K562 (cell line): ENCODE measurements around the gene BEST2. TPM values are rescaled to one million over a fixed set of nuclear protein-coding genes. Genes with fewer than 3 reads are reported as not detected.
A peak's percentile ranks its signal among the peaks of the same experiment; 100 is the strongest.

Experiments
- ASH1L ChIP-seq: fragments of 450-650 bp; IDR thresholded peaks from 2 replicates; pipeline ENCODE4 v1.6.1; 2018; ENCODE audit warnings: borderline replicate concordance, mild to moderate bottlenecking, low read depth; ENCODE audit not compliant: partially characterized antibody
- CREBBP ChIP-seq: IDR thresholded peaks from one replicate; pipeline ENCODE4 v1.6.1; 2012; ENCODE audit warnings: low read depth, mild to moderate bottlenecking, control low read depth, inconsistent platforms, low read length
- HNRNPK ChIP-seq: fragments of 200-400 bp; formaldehyde crosslinking; IDR thresholded peaks from one replicate; pipeline ENCODE4 v1.6.1; 2018; ENCODE audit warnings: mild to moderate bottlenecking, low read depth, low read length; ENCODE audit not compliant: poor library complexity, severe bottlenecking
- MYC ChIP-seq, 2 experiments: fragments of 250-450 bp in 1 of 2; sonication (Bioruptor Pico) in 1 of 2; IDR thresholded peaks; 2 replicates each; pipeline versions ENCODE4 v1.5.1 to v1.6.1; 2012 to 2021; ENCODE audit warnings: low read depth in 2 of 2, borderline replicate concordance in 1 of 2, improper control_type of control experiment in 1 of 2, low read length in 1 of 2, mild to moderate bottlenecking in 1 of 2, moderate library complexity in 1 of 2
- NEUROD1 ChIP-seq: fragments of 150-350 bp; IDR thresholded peaks from 2 replicates; pipeline ENCODE4 v1.6.1; 2014; ENCODE audit warnings: borderline replicate concordance, low read length, low read depth; ENCODE audit not compliant: partially characterized antibody
- NONO ChIP-seq, 2 experiments: fragments of 200-400 bp in 1 of 2; fragments of 450-650 bp in 1 of 2; formaldehyde crosslinking in 1 of 2; IDR thresholded peaks; 2 replicates each; pipeline ENCODE4 v1.6.1; 2017; ENCODE audit warnings: low read depth in 2 of 2, mild to moderate bottlenecking in 2 of 2, moderate library complexity in 2 of 2, low read length in 1 of 2
- TARDBP ChIP-seq: fragments of 450-650 bp; IDR thresholded peaks from 2 replicates; pipeline ENCODE4 v1.6.1; 2016
- ZNF253 ChIP-seq: fragments of 250-450 bp; sonication (Bioruptor Pico); conservative IDR thresholded peaks from 2 replicates; pipeline ENCODE4 v1.6.1; 2021; ENCODE audit warnings: mild to moderate bottlenecking
- polyA plus RNA-seq, 8 experiments: library from polyadenylated mRNA; depleted of rRNA in 4 of 8; stranded (reverse) in 5 of 8; unstranded in 3 of 8; fragments of >200 nt; fragmentation: Nextera tagmentation in 2 of 8; fragmentation: Illumina TruSeq in 1 of 8; extraction: Ambion mirVana in 2 of 8; extraction: Trizol in 1 of 8; gene quantifications; 2 replicates each; pipeline versions ENCODE4 v1.2.1 to v1.2.3, GENCODE V29; 2011 to 2014; ENCODE audit warnings: inconsistent platforms in 1 of 8, missing spikeins in 1 of 8
- total RNA-seq, 7 experiments: library from RNA; depleted of rRNA in 6 of 7; stranded (reverse); fragments of >200 nt in 6 of 7; fragmentation: Illumina TruSeq in 2 of 7; extraction: Trizol in 2 of 7; gene quantifications; 2 replicates each; pipeline versions ENCODE4 v1.2.1 to v1.2.3, GENCODE V29; 2011 to 2021; ENCODE audit warnings: low replicate concordance in 1 of 7
- TF ChIP-seq, protein P1 (sequence below): sonication (generic); formaldehyde crosslinking; IDR thresholded peaks from 2 replicates; pipeline ENCODE4 v1.9.0; 2022; ENCODE audit warnings: mild to moderate bottlenecking, missing genetic modification reagents
- TF ChIP-seq, protein P2 (sequence below): fragments of 450-650 bp; formaldehyde crosslinking; IDR thresholded peaks from 2 replicates; pipeline ENCODE4 v1.4.0; 2022; ENCODE audit warnings: mild to moderate bottlenecking, moderate library complexity
- TF ChIP-seq, protein P3 (sequence below): conservative IDR thresholded peaks from 2 replicates; pipeline ENCODE4 v1.6.1; 2011; ENCODE audit warnings: low read depth, mild to moderate bottlenecking, low read length; ENCODE audit not compliant: control insufficient read depth
- TF ChIP-seq, protein P4 (sequence below): fragments of 250-450 bp; sonication (Bioruptor Pico); IDR thresholded peaks from 2 replicates; pipeline ENCODE4 v1.5.0; 2021; ENCODE audit warnings: mild to moderate bottlenecking, moderate library complexity
- TF ChIP-seq, protein P5 (sequence below): fragments of 450-650 bp; IDR thresholded peaks from 2 replicates; pipeline ENCODE4 v1.6.1; 2017; ENCODE audit warnings: antibody characterized with exemption

BEST2 gene
- total and polyA plus RNA-seq, 9 of the 15 experiments (the other 6 are each of a cell fraction or from before 2014, with no cell fraction given), result not detected

DNA sequence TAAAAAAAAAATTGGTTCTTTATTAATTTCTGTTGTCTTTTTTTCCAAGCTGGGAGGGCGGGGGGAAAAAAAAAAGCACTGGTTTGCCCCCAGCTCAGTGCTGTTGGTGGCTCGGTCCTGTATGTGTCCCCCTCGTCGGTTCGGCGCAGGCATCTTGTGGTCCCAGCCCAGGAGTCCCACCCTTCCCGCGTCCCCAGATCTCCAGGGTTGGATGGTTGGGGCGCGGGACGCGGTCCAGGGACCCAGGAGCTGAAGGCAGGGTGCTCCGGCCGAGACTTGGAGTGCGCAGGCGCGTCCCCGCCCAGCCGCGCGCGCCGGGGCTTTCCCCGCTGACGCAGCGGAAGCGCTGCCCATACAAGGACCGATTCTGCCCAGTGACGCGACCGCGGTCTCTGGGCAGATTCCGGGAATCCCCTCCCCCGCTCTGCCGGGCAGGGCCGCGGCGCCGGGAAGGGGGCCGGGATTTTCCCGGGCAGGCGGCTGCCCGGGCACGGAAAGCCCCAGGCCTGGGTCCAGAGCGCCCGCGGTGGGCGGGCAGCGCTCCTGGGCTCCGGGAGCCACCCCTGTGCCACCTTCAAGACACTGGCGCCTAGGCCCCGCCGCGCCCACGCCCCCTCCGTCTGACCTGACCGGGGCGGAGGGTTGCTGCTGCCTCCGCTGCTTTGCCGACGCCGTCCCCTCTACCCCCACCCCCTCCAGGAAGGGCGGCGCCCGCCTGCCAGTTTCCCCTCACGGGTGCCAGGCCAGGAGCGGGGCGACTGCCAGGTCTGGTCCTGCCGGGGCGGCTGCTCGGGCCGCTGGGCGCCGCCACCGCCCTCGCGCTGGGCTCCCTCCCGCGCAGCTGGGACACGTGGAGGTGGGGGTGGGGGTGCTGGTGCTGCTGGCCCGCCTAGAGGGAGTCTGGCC is 42.0 kb downstream of the BEST2 start (continued):
- TF ChIP-seq ZNF253, result no peak
- TF ChIP-seq ASH1L, result no peak
- no peak for TF ChIP-seq CREBBP
- TF ChIP-seq HNRNPK, result peak; percentile 95
- peak; percentile 80 for TF ChIP-seq MYC (IDR thresholded peaks at IDR 0.05; ENCODE audit: low read depth, low read length)
- TF ChIP-seq MYC (CRISPR knock-in tag; IDR thresholded peaks at IDR 0.05; ENCODE audit: borderline replicate concordance, low read depth), result no peak
- TF ChIP-seq, protein P1, sequence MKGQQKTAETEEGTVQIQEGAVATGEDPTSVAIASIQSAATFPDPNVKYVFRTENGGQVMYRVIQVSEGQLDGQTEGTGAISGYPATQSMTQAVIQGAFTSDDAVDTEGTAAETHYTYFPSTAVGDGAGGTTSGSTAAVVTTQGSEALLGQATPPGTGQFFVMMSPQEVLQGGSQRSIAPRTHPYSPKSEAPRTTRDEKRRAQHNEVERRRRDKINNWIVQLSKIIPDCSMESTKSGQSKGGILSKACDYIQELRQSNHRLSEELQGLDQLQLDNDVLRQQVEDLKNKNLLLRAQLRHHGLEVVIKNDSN (CRISPR knock-in tag), result peak; percentile 54
- TF ChIP-seq, protein P2, sequence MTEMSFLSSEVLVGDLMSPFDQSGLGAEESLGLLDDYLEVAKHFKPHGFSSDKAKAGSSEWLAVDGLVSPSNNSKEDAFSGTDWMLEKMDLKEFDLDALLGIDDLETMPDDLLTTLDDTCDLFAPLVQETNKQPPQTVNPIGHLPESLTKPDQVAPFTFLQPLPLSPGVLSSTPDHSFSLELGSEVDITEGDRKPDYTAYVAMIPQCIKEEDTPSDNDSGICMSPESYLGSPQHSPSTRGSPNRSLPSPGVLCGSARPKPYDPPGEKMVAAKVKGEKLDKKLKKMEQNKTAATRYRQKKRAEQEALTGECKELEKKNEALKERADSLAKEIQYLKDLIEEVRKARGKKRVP (CRISPR knock-in tag), result 0 out of 2 replicates have a peak, but pooled peaks have one; percentile 51
- no peak for TF ChIP-seq NEUROD1
- peak; percentile 47 to 80; a peak in 3 of 4 replicates for TF ChIP-seq NONO (IDR thresholded peaks at IDR 0.05; ENCODE audit: low read depth in 2 of 2, low read length in 1 of 2)
- TF ChIP-seq, protein P3, sequence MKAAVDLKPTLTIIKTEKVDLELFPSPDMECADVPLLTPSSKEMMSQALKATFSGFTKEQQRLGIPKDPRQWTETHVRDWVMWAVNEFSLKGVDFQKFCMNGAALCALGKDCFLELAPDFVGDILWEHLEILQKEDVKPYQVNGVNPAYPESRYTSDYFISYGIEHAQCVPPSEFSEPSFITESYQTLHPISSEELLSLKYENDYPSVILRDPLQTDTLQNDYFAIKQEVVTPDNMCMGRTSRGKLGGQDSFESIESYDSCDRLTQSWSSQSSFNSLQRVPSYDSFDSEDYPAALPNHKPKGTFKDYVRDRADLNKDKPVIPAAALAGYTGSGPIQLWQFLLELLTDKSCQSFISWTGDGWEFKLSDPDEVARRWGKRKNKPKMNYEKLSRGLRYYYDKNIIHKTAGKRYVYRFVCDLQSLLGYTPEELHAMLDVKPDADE, result peak; percentile 61; the same call in 1 of the 2 replicates
- TF ChIP-seq TARDBP, result 0 out of 2 replicates have a peak, but pooled peaks have one; percentile 38
- TF ChIP-seq, protein P4, sequence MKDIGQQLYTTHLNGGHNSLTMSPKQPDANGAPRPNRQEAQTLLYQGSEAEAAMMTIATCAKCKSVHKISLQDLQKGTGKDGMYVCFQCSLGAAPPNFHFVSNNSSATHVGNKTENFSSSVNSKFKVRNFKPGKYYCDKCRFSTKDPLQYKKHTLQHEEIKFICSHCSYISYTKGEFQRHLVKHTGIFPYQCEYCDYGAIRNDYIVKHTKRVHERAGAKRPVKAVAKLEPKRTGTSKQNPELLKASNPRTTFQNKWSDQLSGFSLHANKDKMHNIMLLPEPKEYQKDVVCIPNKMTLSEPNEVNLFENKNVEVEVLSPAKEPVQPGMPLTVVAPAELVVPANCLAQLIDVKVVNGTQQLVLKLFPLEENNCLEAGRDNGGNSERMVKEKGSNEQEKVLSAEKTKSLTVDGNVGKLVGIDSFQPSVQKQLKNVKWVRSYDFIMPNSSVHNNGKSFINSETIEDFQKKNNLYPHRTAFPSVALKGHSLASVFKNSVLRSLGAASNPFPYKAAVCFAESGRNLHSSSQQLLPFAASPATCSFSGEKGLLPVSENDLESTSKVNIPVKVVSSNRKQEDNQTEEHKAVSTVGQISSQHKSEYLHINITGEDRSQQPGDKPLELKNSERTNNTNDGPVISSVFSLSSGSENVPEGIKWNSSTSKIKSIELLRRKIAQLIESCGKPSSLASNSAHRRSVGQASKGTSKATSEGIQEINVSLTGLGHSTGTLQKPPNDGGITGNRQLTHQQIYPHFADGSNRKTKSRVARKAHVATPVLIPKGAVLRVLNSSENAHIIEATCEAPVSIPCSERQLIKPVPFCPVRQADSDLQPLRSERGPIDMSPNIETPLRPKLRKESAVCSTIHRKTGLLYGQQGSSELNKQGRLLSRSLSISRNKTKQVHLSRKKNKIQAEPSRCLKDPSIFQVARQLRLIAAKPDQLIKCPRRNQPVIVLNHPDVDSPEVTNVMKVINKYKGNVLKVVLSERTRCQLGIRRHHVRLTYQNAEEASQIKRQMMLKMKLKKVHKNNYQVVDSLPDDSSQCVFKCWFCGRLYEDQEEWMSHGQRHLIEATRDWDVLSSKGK (CRISPR knock-in tag), result no peak
- TF ChIP-seq, protein P5, sequence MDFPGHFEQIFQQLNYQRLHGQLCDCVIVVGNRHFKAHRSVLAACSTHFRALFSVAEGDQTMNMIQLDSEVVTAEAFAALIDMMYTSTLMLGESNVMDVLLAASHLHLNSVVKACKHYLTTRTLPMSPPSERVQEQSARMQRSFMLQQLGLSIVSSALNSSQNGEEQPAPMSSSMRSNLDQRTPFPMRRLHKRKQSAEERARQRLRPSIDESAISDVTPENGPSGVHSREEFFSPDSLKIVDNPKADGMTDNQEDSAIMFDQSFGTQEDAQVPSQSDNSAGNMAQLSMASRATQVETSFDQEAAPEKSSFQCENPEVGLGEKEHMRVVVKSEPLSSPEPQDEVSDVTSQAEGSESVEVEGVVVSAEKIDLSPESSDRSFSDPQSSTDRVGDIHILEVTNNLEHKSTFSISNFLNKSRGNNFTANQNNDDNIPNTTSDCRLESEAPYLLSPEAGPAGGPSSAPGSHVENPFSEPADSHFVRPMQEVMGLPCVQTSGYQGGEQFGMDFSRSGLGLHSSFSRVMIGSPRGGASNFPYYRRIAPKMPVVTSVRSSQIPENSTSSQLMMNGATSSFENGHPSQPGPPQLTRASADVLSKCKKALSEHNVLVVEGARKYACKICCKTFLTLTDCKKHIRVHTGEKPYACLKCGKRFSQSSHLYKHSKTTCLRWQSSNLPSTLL, result no peak
